PFSK-1 (cell line): ENCODE measurements around the gene LAD1.

Experiments
- POLR2AphosphoS5 ChIP-seq: IDR thresholded peaks from 2 replicates; pipeline ENCODE4 v1.6.1; 2012; ENCODE audit warnings: low read depth, mild to moderate bottlenecking, control low read depth, low read length, moderate library complexity
- TAF1 ChIP-seq: IDR thresholded peaks from 2 replicates; pipeline ENCODE4 v1.6.1; 2012; ENCODE audit warnings: low read length, control low read depth, borderline replicate concordance; ENCODE audit not compliant: insufficient read depth

- TF ChIP-seq POLR2AphosphoS5 = no peak
- no peak for TF ChIP-seq TAF1
Measured at GRCh38 chr1:201403359-201403758, 4.2 kb upstream of the LAD1 start.
